Nephron progenitor cell (in vitro differentiated cells): ENCODE data around the gene GPHN.

Experiments
- DNase-seq: peaks from one replicate; pipeline ENCODE4 v3.0.0; 2021
- H3K27ac Mint-ChIP-seq: 2 replicates; pipeline ENCODE4 v1.8.0; 2021; ENCODE audit warnings: mild to moderate bottlenecking, moderate library complexity, mixed read lengths
- H3K27me3 Mint-ChIP-seq: 2 replicates; pipeline ENCODE4 v1.8.0; 2021; ENCODE audit warnings: mild to moderate bottlenecking, low read depth, mixed read lengths; ENCODE audit not compliant: poor library complexity
- H3K36me3 Mint-ChIP-seq: 2 replicates; pipeline ENCODE4 v1.8.0; 2021; ENCODE audit warnings: low read depth, mixed read lengths
- H3K4me1 Mint-ChIP-seq: 2 replicates; pipeline ENCODE4 v1.8.0; 2021; ENCODE audit warnings: mixed read lengths
- H3K4me3 Mint-ChIP-seq: 2 replicates; pipeline ENCODE4 v1.8.0; 2021; ENCODE audit warnings: mild to moderate bottlenecking, moderate library complexity, mixed read lengths
- H3K9me3 Mint-ChIP-seq: 2 replicates; pipeline ENCODE4 v1.8.0; 2021; ENCODE audit warnings: mild to moderate bottlenecking, moderate library complexity, mixed read lengths
- CTCF ChIP-seq: fragments of 200-600 bp; sonication (generic); IDR thresholded peaks from 2 replicates; pipeline ENCODE4 v1.5.0; 2021; ENCODE audit warnings: antibody characterized with exemption

The GPHN gene

GRCh38 chr14:66507722-66508546, at the start of gene GPHN:
GPHN (plus strand) TSS chr14:66508147.
- Mint-ChIP-seq H3K4me1 (peaks cover 25% of the 10 kb centered on the region), H3K27me3 (peaks cover 20% of the 10 kb centered on the region), H3K27ac (peak within 1 kb of the TSS; percentile 94), H3K36me3 (peaks cover 7% of the 10 kb centered on the region), H3K4me3 (peak within 1 kb of the TSS; percentile 87), H3K9me3 (peaks cover 2% of the 10 kb centered on the region)
- TF ChIP-seq CTCF: no peak
- peak; percentile 91 for DNase-seq

DNA sequence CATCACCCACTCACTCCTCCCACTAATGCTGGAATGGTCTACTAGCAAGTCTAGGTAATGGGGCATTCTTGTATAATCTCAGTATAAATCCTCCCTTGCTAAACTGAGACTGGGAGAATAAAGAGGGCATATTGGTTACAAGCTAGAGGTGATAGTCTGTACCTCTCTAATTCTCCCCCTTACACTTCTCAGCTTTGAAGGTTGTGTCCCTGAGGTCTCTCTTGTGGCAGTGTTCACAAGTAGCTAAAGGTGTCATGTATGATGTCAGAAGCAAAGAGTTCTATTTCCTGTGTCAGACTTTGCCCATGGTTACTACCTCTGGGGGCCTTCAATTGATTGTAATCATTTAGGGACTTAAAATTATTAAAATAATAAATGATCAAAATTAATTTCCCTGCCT, 48.3 kb upstream of the GPHN start:
- no peak for TF ChIP-seq CTCF
- no peak overlapping the region for H3K27ac Mint-ChIP-seq
- H3K4me3 Mint-ChIP-seq: no peak overlapping the region
- peaks cover 4% of the 10 kb centered on the region for H3K36me3 Mint-ChIP-seq
- DNase-seq: no peak
- H3K4me1 Mint-ChIP-seq: no peaks in the 10 kb centered on the region
- peaks cover 3% of the 10 kb centered on the region for H3K27me3 Mint-ChIP-seq
- H3K9me3 Mint-ChIP-seq: peaks cover 9% of the 10 kb centered on the region

DNA sequence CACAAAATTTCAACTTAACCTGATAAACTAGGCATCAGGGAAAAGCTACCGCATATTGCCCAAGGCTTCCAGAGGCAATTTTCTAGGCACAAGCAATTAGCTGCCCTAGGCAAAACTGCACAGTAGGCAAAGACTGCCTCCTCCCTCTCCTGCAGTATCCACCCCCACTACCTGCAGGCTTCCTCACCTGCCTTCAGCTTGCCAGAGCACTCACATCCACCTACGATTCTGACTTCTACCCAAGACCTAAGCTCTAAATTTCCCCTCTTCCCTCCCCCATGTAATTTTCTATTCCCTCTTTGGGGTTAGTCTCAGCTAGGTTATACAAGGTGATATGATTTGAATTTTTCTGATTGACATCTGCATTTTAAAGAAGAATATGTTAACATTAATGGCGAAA, 43.7 kb upstream of the GPHN start:
- no peak for DNase-seq
- Mint-ChIP-seq H3K27me3 (peaks cover 3% of the 10 kb centered on the region), H3K9me3 (peaks cover 13% of the 10 kb centered on the region), H3K36me3 (no peaks in the 10 kb centered on the region), H3K27ac (no peak overlapping the region), H3K4me3 (no peak overlapping the region), H3K4me1 (no peaks in the 10 kb centered on the region)
- no peak for TF ChIP-seq CTCF

- Mint-ChIP-seq H3K4me1 (no peaks in the 10 kb centered on the region), H3K27me3 (no peaks in the 10 kb centered on the region), H3K36me3 (peaks cover 9% of the 10 kb centered on the region), H3K27ac (no peak overlapping the region), H3K9me3 (peaks cover 53% of the 10 kb centered on the region), H3K4me3 (no peak overlapping the region)
- DNase-seq: no peak
- no peak for TF ChIP-seq CTCF
These were observed 39.1 kb upstream of the GPHN start for GRCh38 chr14:66468778-66469367.

DNA sequence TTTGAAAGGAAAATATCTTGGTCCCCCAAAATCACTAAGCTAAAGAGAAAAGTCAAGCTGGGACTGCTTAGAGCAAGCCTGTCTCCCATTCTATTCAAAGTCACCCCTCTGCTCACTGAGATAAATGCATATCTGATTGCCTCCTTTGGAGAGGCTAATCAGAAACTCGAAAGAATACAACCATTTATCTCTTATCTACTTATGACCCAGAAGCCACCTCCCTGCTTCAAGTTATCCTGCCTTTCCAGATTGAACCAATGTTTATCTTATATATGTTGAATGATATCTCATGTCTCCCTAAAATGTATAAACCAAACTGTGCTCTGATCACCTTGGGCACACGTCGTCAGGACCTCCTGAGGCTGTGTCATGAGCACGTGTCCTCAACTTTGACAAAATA, 36.4 kb upstream of the GPHN start:
- Mint-ChIP-seq H3K9me3 (peaks cover 63% of the 10 kb centered on the region), H3K27me3 (no peaks in the 10 kb centered on the region), H3K4me3 (no peak overlapping the region), H3K36me3 (peaks cover 18% of the 10 kb centered on the region), H3K4me1 (no peaks in the 10 kb centered on the region), H3K27ac (no peak overlapping the region)
- TF ChIP-seq CTCF: no peak
- no peak for DNase-seq

DNA sequence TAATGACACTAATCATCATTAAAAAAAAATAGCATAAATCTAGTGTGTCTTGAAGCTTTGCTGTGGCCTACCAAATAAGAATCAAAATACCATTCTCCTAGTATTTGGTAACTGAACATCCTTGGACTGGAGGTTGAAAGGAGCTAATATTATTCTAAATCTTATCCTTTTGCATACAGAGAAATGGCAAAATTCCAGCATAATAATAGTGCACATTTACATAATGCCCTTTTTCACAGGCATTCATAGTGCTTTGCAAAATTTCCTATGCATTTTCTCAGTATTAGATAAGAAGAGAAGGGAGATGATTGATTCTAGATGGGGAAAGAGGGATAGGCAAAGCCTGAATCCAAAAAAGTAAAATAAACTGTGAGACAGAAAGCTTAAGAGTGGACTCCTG, 35.7 kb upstream of the GPHN start:
- no peaks in the 10 kb centered on the region for H3K27me3 Mint-ChIP-seq
- no peak overlapping the region for H3K4me3 Mint-ChIP-seq
- no peak overlapping the region for H3K27ac Mint-ChIP-seq
- peaks cover 18% of the 10 kb centered on the region for H3K36me3 Mint-ChIP-seq
- no peak for DNase-seq
- H3K9me3 Mint-ChIP-seq: peaks cover 63% of the 10 kb centered on the region
- no peaks in the 10 kb centered on the region for H3K4me1 Mint-ChIP-seq
- no peak for TF ChIP-seq CTCF
